Hematopoietic multipotent progenitor cell treated with erythropoietin and hydrocortisone succinate and interleukin-3 and kit ligand, for 15 days (in vitro differentiated cells): ENCODE data around the gene SVEP1.
"Not testable (repeated sequence)": the region's sequence is repeated elsewhere in the genome, so short reads cannot be mapped to it uniquely, and the experiment has no call there.

Source experiments
- DNase-seq: peaks from one replicate; pipeline ENCODE4 v3.0.0-alpha.2; 2015; ENCODE audit warnings: low spot score

Gene SVEP1

DNA sequence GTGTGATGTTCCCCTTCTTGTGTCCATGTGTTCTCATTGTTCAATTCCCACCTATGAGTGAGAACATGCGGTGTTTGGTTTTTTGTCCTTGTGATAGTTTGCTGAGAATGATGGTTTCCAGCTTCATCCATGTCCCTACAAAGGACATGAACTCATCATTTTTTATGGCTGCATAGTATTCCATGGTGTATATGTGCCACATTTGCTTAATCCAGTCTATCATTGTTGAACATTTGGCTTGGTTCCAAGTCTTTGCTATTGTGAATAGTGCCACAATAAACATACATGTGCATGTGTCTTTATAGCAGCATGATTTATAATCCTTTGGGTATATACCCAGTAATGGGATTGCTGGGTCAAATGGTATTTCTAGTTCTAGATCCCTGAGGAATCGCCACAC is 220.5 kb downstream of the SVEP1 start:
- DNase-seq, result not testable (repeated sequence)

DNA sequence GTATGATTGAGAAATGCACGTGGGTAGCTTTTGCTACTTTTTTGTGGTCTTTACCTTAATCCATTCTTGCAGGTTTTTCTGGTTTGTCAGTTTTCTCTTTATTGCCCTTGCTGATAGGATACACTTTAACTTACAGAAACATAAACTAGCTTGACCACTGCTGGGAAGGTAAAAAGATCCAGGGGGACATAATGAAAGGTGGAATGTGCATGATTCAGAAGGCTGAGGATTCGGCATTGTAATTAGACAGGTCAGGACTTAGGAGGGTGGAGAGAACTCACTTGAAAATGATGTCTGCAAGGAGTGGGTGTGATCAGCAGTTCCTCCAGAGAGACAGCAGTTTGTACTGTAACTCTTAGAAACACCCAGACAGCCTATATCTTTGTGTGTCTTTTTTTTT is 222.0 kb downstream of the SVEP1 start:
- no peak for DNase-seq

DNA sequence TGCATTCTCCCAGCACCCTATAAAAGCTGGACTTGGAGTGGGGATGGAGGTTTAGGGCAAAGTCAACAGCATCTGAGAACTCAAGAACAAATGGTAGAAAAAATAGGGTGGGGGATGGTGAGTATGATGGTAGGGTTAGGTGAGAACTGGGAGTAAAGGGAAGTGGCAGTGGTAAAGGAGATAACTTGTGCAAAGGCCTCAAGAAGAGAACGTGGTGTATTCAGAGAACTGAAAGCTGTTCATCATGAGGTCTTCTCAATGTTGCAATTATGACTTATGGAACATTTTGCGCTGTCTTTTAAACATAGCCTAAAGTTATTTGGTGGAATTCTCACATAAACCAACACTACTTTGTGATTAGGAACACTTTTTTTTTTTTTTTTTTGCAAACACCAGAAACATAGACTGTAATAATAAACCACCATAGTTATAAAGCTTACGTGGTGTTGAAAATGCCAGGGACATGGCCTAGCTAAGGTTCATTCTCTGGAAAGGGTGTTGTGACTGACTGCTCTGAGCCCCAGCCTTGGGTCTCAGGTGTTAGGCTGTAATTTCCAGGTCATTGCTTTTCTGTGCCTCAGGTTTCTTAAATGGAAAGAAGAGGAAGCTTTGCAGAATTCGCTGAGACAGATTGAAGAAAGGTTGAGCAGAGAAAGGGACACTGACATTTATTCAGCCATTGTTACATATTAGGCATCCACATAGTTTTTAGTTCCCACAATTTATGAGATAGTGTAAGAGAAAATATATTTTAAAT is 222.7 kb downstream of the SVEP1 start:
- DNase-seq, result no peak

DNA sequence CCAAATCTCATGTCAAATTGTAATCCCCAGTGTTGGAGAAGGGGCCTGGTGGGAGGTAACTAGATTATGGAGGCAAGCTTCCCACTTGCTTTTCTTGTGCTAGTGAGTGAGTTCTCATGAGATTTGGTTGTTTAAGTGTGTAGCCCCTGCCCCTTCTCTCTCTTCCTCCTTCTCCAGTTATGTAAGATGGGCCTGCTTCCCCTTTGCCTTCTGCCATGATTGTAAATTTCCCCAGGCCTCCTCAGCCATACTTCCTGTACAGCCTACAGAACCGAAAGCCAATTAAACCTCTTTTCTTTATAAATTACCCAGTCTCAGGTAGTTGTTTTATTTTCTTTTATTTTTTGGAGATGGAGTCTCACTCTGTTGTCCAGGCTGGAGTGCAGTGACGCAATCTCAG is 223.6 kb downstream of the SVEP1 start:
- no peak for DNase-seq

DNA sequence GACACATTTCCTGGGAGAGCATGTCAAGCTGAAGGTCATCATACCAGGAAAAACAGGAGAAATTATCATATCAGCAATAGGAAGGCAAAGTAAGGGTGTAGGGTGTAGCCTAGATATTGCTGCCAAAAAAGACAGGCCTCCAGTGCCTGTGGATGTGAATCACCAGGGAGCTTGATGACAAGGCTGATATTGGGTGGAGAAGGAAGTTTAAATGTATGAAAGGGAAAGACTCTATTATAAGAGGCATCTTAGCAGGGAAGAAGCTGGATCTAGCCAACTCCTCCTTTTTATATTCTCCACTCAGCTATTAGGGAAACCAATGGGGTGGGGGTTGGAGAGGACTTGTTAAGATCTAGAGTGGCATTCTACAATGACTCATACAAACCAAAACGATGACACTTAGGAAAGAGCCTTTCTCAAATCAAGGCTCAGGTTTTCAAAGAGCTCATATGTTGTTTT is 228.5 kb downstream of the SVEP1 start:
- DNase-seq, result no peak

DNA sequence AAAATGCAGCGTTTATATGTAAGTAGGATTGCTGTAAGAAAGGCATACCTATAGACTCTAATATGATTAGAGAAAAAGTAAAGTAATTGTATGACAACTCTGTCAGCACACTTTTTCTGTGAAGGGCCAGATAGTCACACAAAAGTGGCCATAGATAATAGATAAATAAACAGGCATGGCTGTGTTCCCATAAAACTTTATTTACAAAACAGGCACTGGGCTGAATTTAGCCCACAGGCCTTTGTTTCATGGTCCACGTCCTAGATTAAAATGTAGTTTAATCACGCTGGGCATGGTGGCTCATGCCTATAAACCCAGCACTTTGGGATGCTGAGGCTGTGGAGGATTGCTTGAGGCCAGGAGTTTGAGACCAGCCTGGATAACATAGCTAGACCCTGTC is 233.2 kb downstream of the SVEP1 start:
- no peak for DNase-seq

DNA sequence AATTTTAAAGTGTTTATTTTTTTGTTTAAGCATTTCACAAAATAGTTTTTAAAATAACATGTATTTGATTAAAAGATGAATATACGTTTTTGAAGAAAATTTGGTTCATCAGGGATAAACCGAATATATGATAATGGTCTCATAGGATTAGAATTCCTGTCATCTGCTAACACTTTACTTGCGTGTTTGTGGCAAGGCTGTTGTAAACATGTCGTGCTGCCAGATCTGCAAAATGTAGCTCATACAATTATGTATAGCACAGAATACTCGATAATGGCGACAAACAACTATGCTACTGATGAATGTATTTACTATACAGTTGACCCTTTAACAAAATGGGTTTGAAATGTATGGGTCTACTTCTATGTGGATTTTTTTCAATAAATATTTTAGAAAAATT is 234.7 kb downstream of the SVEP1 start:
- no peak for DNase-seq

DNA sequence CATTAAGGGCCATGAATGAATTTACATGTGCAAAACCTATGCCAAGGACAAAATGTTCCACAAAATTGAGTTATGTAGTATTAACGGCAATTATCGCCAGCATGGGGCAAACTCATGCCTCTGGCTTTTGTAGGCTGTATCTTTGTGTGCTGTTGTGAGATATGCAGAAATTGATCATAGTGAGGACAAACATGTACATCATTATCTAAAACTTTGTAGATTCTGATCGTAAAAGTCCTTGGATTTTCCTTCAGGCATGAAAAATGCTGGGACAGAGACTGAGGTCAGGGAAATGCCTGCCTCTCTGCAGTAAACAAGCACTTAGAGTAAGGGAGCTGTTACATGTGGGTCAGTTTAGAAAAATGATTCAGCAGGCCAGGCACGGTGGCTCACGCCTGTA is 236.0 kb downstream of the SVEP1 start:
- DNase-seq, result no peak

DNA sequence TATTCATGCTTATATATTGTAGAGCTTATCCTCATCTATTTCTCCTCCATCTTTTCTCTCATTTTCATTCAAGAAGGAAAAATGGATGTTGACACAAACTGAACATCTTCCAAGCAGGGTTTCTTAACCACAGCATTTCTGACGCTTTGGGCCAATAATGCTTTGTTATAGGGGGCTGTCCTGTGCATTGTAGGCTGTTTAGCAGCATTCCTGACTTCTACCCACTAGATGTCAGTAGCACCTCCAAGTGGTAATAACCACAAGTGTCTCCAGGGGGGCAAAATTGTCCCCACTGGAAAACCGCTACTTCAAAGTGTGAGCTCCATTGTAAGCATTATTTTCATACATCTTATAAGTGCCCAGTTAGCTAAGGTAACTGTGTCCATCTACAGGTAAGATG is 239.2 kb downstream of the SVEP1 start:
- no peak for DNase-seq

DNA sequence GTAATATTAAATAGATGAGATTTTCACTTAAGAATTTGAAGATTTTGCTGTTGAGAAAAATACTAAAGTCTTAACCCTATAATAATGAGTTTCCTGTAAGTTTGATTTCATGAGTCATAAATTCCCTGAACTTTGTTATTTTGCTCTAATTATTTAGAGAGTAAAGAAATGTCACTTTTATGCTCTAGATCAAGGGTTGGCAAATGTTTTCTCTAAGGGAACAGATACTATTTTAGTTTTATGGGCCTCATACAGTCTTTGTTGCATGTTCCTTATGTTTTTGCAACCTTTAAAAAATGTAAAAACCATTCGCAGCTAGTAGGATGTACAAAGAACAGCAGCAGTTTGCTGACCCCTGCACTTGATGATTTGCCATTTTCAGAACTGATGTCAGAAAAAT is 241.4 kb downstream of the SVEP1 start:
- no peak for DNase-seq

DNA sequence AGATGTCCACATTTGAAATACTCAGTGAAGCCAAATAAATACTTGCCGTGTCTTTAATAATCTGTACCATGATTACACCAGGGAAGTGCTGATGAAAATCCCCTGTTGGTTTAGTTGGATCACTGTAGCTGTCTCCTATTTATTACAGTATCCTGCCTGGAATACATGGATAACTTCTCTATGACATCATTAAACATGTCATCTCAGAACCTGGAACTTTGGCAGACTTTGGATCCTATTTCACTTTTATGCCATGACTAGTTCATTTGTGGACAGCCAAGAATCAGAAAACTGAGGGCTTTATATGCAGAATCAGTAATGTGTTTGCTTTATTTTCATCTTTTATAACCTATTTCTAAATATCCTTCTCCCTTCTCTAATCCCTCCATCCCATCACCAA is 241.8 kb downstream of the SVEP1 start, which contains the start of gene TXNDC8:
TSS of gene TXNDC8 (minus strand) at position 137 of the 400 bp plus-strand sequence.
- DNase-seq, result no peak

DNA sequence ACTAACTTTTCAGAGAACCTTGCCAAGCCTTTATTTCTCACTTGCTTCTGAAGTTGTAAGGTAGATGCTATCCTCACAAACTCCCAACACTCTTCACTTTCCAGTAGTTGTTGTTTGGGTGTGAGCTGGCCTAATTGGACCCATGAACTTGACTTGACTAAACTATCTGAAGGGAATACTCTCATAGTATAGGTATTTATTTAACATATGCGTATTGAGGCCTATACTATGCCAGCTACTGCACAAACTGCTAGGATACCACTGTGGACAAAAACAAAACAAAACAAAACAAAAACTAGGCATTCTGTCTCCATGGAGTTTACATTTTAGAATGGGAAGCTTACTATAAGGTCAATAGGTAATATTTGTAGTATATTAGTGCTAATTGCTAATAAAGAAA is 243.2 kb downstream of the SVEP1 start:
- no peak for DNase-seq

DNA sequence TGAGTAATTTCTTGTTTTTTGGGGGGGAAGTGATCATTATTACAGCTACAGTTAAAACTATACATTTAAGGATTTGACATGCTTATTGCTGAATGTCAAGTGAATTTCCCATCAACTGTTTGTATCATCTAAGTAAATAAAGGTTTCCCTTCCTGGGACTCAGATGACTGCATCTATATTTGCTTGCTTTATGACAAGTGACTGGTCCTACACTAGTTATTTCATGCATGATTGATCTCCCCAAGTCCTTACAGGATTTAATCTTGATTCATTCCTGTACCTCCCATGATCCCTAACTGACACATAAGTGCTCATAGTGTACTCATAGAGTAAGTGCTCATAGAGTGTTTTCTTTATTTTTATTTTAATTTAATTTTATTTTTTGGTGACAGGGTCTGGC is 244.7 kb downstream of the SVEP1 start:
- no peak for DNase-seq

DNA sequence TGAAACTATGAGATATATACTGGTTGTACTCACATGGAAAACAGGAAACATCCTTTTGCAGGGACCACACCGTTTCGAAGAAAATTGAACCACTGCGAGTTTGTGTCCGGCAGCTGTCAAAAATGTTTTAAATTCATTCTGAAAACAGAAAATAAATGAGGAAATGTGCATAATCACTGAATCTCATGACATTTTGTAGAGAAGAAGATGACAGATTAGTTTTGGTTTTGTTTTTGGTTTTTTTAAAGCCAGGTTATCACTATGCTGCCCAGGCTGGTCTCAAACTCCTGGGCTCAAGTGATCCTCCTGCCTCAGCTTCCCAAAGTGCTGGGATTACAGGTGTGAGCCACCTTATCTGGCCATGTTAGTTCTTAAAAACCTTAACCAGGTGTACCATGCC is 245.4 kb downstream of the SVEP1 start:
- DNase-seq, result no peak

DNA sequence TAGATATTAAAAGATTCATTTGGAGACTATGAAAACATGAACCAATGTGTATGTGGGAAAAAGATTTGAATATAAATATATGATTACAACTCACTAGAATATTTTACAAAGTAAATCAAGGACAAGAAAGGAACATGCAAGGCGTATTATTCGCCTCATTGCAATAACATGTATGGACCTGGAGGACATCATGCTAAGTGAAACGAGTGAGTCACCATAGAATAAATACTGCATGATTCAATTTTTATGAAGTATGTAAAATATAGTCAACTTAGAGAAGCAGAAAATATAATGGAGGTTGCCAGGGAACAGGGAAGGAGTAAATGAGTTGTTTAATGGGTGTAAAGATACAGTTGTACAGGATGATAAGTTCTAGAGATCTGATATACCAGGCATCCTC is 246.8 kb downstream of the SVEP1 start:
- DNase-seq, result no peak

DNA sequence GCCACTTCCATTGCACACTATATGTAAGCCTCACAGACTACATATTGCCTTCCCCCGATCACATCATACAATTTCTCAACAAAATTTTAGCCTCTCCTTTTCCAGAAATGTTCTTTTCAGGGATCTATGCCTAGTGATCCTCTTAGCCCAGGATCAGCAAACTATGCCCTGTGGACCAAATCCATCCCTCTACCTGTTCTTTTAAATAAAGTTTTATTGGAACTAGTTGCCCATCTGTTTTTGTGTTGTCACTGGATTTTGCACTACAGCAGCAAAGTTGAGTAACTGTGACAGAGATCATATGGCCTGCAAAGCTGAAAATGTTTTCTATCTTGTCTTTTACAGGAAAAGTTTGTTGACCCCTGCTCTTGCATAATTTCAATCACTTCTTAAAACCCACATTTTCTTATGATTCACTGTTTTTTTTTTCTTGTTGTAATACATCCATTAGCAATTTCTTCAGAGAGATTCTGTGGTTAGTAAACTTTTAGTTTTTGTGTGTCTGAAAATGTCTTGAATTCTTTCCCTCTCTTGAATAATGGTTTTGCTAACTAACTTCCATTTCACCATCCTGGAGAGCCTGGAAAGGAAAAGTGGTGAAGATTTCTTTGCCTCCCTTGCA is 248.9 kb downstream of the SVEP1 start:
- no peak for DNase-seq

DNA sequence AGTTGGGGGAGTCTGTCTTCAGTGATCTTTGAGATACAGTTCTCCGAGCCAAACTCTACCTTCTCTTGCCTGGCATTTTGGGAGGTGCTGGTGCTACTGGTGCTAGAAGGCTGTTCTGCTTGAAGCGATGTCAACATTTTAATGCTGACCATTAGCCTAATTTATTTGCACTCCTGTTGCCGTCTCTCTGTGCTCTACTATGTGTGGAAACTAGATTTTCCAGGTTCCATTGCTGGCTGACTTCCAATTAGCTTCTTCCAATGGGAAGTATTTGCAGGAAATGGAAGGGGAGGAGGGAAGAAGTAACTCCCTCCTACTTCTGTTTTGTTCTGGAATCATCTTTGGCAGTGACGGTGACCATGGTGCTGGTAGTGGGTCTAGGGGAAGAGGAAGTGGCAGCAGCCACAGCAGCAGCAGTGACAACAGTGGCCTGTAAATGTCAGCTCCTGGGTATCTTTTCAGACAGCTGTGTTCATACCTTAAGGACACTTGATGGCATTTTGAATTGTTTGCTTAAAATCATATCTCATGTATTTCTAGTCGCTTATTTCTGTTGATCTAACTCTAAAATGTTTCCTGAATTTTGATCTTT is 249.8 kb downstream of the SVEP1 start:
- no peak for DNase-seq

DNA sequence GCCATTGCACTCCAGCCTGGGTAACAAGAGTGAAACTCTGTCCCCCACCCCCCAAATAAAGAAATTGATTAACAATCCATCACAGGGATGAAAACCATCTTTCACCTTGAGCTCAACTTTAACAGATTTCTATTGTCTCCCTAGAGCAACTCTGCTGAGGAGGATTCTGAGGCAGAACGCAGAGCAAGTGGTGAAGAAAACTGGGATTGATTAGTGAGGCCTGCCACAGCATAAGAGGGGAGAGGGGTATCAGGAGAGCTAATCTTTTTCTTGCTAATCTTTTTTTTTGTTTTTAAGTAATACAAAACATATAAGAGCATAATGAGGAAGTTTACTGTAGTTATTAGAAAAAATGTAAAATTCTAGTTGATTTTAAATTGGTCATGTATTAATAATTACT is 250.8 kb downstream of the SVEP1 start:
- DNase-seq, result no peak

DNA sequence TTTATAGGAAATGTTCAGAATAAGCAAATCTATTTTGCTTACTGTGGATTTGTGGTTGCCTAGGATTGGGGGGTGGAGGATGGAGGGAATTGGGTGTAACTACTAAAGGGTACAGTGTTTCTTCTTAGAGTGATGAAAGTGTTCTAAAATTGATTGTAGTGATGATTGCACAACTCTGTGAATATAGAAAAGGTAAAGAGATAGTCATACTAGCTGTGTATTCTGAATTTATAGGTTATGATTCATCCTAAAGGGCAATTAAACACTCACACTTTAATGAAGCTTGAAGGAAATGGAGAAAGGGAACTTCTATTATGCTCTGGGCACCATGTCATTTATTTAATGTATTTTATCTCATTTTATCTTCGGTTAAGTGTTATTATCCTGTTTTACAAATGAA is 251.8 kb downstream of the SVEP1 start:
- DNase-seq, result no peak

DNA sequence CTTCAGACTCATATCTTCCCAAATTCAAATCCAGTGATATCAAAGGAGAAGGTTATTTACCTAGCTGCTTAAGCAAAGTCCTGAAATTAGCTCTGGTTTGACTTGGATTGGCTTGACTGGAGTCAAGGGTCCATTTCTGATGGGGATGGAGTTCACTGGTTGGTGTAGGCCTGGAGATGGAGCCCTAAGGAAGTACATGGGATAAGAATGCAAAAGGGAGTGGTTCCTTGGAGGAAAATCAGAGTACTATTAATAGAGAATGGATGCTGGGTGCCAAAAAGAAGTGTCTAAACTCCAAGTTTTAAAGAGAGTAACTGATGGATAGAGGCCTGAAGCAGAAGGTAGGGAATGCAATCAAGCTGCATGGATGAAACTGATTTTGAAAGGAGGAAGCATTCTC is 255.7 kb downstream of the SVEP1 start:
- no peak for DNase-seq

DNA sequence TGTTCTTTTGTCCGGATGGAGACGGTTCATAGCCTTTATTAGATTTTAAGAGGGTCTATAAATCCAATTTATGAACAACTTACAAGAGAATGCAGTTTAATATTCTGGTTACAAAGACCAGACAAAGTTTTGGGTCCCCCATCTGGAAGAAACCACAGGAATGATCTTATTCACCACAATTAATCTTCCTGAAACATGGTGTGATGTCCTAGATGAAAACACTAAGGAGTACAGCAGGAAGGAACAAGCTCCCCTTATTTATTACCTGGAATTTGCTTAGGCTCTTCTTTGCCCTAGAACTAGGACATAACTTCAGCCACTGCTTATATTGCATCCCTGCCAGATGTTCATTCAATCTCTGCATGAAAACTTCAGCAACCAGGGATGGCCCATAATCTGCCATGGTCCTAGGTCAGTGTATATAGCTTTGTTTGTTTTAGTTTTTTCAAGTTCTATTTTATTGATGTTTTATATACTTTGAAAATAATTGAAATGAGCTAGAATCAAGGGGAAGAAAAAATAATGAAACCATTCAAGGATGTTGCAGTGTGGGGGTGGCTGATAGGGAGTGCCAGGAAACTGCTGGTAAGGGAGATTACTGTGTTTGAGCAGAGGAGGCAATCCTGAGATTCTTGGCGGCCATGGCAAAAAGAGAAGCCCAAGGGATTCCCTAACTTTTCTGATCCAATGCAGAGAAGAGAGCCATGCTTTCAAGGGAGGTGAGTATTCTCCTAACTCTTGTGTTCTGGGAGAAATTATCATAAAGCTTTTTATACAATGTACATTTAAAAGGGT is 258.7 kb downstream of the SVEP1 start:
- DNase-seq, result no peak

DNA sequence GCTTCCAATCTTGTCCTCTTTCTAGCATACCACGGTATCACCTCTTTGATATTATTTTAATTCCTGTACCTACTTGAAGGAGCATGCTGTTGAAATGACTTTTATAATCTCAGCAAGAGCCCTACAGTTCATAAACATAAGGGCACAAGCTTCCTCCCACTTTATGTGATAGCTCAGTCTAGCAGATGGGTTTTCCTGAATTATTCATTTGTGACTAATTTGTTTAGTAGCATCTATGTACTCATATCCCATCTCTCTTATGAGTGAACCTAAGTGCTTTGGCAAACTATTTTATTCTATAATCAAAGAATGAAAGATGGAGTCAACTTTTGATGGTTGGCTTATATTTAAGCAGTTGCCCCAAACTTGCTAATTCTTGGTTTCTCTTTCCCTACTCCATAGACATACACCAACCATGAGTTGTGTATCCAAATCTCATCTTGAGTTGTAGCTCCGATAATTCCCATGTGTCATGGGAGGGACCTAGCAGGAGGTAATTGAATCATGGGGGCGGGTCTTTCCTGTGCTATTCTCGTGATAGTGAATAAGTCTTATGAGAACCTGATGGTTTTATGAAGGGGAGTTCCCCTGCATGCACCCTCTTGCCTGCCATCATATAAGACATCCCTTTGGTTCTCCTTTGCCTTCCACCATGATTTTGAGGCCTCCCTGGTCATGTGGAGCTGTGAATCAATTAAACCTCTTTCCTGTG is 259.6 kb downstream of the SVEP1 start:
- no peak for DNase-seq
